DMS 273 treated with DMSO at 0.1 percent for 48 hours (cell line): ENCODE results near the gene LMF1.
A peak's percentile ranks its signal among the peaks of the same experiment; 100 is the strongest.

Experiments used
- DNase-seq: peaks from one replicate; lab custom pipeline; 2025; lab: John Stamatoyannopoulos, UW

LMF1 gene

DNA sequence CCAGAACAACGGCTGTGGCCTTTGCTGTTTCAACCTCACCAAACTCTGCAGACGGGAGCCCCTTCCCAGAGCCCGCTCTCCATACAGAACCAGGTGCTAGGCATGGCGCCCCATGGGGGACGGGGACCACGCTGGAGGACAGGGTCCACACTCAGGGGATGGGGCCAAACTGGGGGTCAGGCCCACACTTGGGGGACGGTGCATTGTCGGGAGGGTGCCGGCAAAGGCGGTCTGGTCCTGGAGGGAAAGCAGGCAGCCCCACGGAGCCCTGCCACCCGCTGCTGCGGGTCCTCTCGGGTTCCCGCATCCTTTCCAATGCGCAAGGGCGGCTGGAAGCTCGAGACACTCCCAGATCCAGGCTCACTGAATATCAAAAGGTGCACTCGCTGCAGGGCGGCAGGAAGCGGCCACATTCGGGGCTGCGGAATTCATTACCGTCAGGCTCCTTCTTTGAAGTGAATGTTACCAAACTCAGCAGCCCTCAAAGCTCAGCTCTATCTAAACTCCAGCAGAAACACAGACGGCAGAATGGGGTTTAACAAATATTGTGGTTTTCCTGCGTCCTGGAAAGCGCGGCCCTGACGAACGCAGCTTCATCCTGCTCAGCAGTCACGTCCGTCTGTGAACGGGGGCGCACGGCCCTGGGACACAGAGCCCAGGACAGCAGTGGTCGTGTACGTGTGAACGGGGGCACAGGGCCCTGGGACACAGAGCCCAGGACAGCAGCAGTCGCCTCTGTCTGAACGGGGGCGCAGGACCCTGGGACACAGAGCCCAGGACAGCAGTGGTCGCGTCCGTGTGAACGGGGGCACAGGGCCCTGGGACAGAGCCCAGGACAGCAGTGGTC is 41.3 kb downstream of the LMF1 start:
- DNase-seq, result no peak

DNA sequence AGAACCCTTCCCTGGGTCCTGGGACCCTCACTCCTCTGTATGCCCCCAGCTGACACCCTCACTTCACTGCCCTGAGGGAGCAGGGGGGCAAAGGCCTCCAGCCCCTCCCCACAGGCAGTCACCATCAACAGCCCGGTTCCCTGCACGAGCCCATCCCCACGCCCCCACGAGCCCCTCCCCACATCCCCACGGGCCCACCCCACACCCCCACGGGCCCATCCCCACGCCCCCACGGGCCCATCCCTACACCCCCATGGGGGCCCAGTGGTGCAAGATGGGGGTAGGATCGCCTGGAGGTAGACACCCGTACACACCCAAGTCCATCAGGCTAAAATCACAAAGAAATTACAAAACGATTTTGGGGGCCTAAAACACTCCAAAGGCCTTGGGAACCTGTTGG is 42.3 kb downstream of the LMF1 start:
- DNase-seq, result no peak

DNA sequence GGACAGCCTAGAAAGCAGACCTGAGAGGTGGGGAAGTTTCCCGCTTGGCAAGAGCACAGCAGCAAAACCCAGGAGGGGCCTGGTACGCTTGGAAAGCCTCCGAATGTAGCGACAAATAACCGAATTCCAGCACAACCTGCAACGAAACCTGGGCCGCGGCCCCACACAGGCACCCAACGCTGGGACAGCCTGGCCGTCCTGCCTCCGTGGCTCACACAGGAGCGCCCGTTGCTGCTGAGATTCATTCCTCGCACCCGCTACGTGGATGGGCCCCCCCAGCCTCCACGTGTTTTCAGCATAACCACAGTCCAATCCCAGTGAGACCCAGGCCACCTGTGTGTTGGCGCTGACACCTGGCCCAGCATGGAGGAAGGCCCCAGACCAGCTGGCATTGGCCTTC is 42.9 kb downstream of the LMF1 start:
- no peak for DNase-seq

DNA sequence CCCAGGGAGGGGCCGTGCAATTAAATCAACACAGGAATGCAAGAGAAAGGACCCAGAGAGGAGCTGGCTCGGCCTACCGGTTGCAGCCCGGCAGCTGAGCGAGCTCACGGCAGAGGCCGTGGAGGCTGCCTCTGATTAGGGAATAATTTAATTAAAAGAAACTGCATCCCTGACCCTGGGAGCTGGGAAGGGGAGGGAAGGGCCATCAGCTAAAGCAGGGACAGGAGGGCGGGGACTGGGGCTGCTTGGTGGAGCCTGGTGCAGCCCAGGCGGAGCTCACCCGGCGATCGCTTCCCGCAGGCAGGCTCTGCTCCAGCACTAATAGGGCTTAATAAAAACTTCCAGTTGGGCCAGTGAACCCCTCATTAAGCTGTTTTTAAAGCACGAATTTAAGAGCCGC is 43.4 kb downstream of the LMF1 start:
- no peak for DNase-seq

DNA sequence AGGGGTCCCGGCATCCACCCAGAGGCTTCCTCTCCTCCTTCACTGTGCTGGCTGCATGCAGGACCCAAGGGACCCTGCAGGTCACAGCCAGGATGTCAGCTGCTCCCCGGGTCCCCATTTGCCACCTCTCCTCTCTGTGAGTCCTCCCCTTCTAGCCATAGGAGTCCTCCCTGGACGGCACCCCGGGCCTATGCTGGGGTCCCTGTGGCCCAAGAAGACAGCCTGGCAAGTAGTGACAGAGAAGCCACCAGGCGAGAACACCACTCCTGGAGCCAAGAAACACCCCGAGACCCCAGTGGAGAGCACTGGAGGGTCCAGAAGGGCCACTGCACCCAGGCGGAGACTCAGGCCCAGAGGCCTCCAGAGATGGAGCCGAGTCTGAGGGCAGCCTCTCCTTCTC is 44.1 kb downstream of the LMF1 start:
- no peak for DNase-seq

DNA sequence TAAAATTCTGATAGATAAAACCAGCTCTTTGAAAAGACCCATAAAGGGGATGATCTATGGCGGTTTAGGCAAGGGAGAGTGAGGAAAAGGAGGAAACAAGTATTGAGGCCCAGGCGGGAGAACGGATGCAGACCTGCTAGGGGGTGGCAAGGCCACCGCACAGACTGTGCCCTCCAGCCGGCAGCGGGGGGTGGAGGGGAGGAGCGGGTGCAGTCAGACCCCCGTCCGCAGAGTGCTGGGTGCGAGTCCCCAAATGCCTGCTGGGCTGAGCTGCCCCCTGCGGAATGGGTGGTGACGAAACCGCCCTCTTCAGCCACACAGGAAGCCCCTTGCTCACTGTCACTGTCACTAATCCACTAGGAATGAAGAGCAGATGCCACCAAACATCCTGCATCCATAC is 46.0 kb downstream of the LMF1 start:
- DNase-seq, result no peak

DNA sequence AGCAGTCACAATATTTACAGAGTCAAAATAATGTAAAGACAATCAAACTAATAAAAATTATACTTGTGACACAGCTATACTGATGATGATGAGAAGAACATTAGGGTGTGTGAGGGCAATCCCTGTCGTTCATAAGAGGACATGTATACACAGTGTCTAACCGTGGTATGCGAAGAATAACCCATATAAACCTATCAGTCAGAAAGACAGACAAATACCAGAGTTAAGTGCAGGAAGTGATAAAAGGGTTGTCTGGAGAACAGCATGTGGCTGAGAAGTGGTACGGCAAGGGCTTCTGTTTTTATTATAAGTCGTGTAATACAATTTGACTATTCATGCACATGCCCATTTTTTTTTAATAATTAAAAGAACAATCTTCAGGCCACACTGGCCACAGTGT is 46.7 kb downstream of the LMF1 start:
- no peak for DNase-seq

DNA sequence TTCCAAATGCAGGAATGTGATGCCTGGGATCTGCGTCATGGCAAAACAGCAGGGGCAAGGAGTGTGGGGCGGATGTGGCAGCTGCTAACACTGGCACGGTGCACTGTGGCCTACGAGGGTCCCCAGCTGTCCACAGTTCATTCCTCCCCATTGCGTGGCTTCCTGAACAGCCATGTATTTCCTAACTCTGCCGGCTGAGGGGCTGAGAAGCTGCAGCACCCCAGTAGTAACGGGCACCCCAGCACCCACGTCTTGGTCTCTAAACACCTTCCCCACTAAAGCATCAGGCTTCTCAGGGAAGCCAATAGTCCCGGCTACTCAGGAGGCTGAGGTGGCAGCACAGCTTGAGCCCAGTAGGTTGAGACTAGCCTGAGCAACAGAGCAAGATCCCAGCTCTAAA is 47.6 kb downstream of the LMF1 start:
- DNase-seq, result no peak

DNA sequence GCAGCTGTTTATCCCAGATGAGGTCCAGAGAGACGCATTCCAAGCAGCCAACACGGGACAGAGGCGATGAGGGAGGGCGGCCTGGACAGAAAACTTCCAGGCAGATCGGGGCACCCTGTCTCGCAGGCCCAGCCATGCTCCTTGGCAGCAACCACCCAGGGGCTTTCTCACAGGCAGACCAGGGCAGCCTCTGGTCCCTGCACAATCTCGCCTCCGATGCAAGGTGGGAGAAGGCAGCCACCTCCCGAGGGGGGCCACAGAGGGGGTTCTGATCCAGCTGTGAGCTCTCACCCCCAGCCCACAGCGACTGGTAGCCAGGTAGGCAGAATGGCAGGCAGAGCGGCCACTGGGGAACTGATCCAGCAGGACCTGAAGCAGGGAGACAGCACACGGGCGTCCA is 48.7 kb downstream of the LMF1 start:
- no peak for DNase-seq

DNA sequence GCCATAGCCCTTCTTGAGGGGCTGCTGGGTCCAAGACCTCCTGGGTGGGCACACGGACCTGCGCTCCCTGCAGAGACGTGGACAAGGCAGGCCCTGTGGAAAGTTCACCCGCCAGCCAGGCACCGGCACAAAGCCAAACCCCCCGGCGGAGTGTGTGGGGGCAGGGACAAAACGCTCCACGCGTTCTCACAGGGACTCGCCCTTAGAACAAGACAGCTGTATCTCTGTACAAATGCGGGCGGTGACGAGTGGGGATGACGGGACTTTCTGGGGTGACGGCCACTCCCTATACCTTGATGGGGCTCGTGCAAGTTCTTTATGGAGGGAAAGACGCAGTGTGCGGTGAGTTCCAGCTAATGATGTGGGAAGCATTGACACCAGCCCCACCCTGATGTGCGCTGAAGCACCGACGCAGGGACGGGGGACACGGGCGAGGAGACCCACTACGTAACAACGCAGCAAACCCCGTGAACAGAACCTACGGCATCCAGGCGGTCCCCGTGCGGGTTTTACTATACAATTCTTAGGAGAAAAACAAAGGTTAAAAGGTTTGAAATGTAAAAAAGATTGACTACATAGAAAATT is 49.4 kb downstream of the LMF1 start:
- no peak for DNase-seq

DNA sequence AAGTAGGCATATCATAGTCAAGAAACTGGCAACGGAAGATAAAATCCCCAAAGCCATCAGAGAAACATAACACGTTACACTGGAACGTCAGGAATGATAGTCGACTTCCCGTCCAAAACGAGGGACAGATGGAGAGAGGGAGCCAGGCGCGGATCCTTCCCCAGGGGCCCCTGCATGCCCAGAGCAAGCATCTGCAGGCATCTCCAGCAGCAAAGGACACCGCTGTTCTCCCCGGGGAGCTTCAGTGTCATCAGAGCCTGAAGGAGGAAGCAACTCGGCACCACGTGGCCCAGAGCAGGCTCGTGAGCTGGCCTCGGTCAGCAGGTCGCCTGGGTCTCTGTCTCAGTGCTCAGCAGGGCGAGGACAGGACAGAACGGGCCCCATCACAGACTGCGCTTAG is 50.1 kb downstream of the LMF1 start:
- DNase-seq, result peak; percentile 14

DNA sequence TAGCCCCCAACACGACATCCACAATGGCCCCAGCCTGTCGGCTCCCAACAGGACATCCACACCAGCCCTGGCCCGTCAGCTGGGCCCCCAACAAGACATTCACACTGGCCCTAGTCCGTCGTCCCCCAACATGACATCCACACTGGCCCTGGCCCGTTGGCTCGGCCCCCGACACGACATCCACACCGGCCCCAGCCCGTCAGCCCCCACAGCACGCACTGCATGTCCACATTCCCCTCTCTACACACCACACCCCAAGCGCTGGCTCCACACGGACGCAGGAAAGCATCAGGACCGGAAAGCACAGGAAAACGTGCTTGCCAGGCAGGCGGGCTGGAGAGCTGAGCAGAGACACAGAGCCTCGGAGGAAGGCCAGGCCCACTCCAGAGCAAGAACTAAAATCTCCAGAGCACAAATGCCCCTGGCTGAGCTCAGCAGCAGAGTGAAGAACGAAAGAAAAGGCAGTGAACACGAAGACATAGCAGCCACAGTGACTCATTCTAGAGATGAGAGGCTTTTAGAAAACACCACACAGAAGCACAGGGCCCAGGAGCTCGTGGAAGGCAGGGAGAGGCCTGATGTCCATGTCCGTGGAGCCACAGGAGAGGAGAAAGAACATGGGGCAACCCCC is 50.6 kb downstream of the LMF1 start:
- no peak for DNase-seq

DNA sequence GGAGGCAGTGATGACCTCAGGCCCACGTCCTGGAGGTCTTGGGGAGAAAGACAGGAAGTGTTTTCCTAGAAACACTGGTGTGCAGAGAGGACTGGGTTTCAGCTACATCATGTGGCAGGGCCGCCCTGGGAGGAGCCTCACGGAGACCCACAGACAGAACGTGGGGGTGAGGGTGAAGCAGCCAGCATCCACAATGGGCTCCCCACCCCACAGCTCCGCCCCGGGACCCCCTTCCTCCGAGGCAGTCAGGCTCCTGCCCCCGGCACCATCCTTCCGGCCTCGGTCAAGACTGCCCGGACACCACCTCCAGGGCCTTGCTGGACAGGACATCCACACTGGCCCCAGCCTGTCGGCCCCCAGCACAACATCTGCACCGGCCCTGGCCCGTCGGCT is 51.1 kb downstream of the LMF1 start:
- DNase-seq, result no peak

DNA sequence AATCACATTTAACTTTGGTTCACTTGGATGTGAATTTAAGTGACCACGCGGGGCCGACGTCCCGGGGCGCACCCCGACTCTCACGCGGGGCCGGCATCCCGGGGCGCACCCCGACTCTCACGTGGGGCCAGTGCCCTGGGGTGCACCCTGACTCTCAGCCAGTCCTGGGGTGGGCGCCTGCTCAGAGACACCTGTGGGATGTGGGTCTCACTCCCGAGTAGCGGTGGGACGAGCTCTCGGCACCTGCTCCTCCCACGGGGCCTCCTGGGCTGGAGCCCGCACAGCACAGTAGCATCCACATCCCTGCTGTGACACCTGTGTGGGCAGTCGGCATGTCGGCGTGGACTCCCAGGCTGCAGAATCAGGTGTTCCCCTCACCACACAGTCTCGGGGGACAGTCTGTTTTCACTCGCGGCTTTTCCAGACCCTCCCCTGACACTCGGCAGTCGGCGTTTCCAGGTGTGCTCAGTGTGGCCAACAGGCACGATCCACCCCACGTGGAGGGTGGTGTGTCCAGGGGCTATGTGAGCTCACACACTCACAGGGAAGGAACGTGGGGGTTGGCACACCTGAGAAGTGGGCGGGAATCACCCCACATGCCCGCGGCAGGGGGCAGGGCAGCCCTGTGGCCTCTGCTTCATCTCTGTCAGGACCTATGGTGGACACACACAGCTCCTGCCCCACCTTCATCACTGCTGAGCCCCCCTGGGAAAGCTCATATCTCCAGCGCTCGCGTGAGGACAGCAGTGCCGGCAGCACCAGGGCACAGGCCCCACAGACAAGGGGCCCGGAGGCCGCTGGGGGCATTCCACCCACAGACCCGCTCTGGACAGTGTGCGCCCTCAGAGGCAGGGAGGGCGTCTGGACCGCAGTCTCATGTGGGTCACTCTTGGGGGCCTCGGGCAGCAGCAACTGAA is 51.8 kb downstream of the LMF1 start:
- DNase-seq, result no peak

DNA sequence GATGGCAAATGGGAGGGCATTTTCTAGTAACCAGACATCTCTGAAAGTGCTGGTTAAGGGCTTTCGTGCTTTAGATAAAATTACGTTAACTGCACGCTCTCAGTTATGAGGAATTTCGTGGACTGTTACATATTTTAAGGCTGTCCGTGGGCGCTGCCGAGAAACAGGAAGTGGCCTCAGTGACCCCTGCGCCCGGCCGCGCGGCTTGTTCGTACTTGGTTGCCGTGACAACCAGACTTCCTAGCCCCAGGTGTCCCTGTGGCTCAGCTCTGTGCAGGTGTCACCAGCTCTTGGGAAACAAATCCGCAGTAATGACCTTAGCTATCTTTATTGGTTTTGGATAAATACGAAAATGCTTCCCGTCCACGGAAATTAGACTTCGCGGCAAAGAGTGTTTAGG is 52.7 kb downstream of the LMF1 start:
- DNase-seq, result no peak

DNA sequence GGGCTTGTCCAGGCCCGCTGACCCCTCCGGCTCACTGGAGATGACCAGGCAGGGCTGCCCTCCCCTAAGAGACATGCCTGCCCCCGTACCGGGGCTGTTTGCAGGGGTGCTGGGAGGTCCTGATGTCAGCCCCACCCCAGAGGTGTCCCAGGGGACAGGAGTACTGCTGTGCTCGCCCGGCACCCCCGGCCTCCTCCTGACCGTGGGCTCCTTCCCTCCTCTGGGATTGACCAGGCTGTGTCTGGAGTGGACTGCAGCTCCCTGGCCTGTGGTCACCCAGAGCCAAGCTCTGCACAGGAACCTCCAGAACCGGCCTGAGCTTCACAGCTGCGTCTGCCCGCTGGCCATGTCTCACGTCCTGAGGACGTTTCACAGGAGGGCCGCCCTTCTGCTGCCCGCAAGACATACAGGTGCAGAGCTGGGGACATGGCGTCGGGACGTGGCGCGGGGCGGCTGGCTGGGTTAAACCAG is 53.2 kb downstream of the LMF1 start:
- no peak for DNase-seq

DNA sequence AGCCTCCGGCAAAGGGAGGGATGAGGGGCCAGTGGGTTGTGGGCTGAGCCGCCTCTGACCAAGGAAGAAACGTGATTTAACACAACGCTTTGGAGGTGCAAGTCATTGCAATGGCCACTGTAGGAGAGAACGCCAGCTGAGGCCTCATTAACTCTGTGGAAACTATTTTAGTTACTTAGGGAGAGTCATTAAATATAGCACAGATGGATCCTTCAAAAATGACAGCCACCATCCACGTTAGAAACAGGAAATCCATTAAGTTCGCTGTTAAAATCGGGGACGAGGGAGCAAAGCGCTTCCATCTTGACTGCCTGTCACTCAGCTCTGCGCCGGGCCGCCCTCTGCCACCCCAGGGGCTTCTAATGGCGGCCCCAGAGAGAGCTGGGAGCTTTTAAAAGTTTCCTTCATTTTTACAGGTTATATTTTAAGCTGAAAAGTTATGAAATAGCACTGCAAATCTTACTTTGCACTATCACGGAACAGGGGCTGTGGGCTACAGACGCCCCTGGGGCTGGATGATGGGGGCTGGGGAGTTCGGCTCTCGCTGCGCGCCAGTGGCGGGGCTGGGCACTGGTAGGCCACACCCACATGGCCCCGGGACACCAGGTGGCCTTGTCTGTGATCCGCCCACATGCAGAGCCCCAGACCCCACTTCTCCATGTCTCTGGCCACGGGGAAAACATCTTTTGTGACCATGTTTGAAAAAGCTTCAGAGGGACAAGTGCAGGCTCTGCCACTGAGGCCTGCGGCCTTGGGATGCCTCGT is 54.6 kb downstream of the LMF1 start:
- no peak for DNase-seq

DNA sequence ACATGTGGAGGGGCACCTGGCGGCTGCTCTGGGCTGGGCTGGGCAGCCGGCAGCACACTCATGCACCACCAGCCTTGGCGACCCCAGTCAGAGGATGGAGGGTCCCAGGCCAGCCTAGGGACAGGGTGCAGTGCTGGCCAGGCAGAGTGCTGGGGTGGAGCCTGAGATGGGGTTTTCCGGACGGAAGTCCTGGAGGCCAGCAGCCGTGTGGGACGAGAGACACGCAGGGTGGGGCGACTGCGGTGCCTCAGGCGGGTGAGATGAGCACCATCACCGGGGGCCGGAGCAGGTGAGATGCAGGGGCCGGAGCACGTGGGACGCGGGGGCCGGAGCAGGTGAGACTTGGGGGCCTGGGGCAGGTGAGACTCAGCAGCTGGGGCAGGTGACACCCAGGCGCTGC is 55.2 kb downstream of the LMF1 start:
- DNase-seq, result no peak

DNA sequence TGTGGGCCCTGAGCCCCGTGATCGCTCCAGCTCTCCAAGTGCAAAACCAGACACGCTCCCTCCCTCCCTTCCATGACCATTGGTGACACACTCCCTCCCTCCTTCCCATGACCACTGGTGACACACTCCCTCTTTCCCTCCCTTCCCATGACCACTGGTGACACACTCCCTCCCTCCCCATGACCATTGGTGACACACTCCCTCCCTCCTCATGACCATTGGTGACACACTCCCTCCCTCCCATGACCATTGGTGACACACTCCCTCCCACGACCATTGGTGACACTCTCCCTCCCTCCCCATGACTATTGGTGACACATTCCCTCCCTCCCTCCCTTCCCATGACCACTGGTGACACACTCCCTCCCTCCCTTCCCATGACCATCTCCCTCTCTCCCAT is 56.3 kb downstream of the LMF1 start:
- DNase-seq, result no peak

DNA sequence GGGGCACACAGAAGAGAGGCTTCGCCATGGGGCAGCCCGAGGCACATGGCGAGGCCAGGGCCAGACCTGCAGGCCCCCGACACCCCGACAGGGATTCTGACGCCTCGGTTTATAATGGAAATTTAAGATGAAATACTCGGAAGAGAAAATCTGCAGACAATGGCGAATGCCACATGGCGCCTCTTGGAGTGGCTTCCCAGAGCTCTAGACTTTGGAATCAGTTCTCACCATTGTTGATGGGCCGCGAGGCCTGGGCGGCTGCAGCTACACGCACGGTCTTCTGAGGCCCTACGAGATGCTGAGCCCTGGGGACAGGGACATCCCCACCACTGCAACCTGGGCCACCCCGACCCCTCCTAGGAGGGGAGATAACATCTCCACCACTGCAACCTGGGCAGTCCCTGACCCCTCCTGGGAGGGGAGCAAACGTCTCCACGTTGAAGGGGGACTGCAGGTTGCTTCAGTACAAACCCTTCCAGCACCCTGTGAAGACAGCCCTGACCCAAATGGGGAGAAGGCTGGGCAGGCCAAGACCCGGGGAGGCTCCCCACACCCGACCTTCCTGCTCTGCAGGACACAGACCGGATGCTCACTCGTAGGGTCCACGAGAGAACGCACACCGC is 56.9 kb downstream of the LMF1 start:
- DNase-seq, result no peak
